WI38 (cell line): ENCODE data around the gene CNTFR.

Experiments
- H3K4me3 ChIP-seq: 2 replicates; pipeline ENCODE4 v1.5.1; 2011; ENCODE audit warnings: low read depth, mild to moderate bottlenecking, control low read depth, low read length
- TF ChIP-seq, protein P1 (sequence below): IDR thresholded peaks from 2 replicates; pipeline ENCODE4 v1.5.1; 2012; ENCODE audit warnings: low read depth, mild to moderate bottlenecking, control low read depth, low read length

The CNTFR gene

DNA sequence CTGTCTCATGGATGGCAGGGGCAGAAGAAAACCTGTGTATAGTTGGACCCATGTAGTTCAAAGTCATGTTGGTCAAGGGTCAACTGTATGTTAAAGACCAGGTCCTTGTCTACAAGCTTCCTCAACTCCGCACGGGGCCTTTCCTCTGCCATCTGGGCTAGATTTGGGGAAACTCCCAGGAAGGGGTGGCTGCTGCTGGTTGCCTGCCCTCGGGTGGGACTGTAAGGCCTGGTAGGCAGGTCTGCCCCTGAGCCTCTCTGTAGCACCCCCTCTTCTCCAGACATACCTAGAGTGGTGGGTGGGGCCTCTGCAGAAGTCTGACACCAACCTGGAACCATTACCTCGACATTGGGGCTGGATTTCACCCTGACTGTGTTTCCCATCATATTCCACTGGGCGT is 82.0 kb downstream of the CNTFR start:
- H3K4me3 ChIP-seq = no peak overlapping the region
- TF ChIP-seq, protein P1, sequence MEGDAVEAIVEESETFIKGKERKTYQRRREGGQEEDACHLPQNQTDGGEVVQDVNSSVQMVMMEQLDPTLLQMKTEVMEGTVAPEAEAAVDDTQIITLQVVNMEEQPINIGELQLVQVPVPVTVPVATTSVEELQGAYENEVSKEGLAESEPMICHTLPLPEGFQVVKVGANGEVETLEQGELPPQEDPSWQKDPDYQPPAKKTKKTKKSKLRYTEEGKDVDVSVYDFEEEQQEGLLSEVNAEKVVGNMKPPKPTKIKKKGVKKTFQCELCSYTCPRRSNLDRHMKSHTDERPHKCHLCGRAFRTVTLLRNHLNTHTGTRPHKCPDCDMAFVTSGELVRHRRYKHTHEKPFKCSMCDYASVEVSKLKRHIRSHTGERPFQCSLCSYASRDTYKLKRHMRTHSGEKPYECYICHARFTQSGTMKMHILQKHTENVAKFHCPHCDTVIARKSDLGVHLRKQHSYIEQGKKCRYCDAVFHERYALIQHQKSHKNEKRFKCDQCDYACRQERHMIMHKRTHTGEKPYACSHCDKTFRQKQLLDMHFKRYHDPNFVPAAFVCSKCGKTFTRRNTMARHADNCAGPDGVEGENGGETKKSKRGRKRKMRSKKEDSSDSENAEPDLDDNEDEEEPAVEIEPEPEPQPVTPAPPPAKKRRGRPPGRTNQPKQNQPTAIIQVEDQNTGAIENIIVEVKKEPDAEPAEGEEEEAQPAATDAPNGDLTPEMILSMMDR = no peak

GRCh38 chr9:34506623-34507022 is 82.9 kb downstream of the CNTFR start:
- TF ChIP-seq, protein P1 = no peak
- H3K4me3 ChIP-seq = no peak overlapping the region

- TF ChIP-seq, protein P1 = no peak
- no peak overlapping the region for H3K4me3 ChIP-seq
These were observed 84.0 kb downstream of the CNTFR start for GRCh38 chr9:34505370-34506120.

DNA sequence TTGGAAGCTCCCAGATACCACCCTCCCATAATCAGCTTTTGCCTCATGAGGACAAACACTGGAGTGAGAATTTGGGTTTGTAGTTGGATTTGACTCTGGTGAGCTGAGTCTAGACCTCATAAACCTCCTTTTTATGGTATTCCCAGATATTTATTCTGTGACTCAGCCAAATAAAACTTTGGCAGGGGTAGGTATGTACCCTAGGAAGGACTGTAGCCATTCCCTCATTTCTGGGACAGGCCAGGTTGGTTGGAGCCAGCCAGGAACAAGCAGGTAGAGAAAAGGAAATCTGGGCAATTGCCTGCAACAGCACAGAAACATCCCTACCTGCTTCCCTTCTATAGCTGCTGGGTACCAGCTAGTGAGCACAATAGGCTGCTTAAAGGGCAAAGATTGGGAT is 86.1 kb downstream of the CNTFR start:
- no peak overlapping the region for H3K4me3 ChIP-seq
- TF ChIP-seq, protein P1 = no peak

DNA sequence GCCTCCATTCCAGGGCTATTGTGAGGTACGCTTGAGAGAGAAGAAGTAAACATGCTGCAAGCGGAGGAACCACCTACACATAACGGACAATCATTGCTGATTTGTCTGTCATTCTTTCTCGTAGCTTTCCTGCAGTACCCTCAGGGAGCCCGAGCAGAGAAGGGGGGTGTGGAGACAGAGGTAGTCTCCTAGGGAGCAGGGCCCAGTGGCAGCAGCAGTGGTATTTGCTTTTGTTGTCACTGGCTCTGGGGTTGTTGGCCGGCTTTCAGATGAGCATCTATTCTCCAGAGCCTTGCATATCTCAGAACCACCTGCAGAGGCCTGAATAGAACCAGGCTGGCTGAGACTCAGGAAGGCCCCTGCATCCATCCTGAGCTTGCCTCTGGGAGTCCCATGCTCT is 86.6 kb downstream of the CNTFR start:
- no peak overlapping the region for H3K4me3 ChIP-seq
- TF ChIP-seq, protein P1 = no peak

DNA sequence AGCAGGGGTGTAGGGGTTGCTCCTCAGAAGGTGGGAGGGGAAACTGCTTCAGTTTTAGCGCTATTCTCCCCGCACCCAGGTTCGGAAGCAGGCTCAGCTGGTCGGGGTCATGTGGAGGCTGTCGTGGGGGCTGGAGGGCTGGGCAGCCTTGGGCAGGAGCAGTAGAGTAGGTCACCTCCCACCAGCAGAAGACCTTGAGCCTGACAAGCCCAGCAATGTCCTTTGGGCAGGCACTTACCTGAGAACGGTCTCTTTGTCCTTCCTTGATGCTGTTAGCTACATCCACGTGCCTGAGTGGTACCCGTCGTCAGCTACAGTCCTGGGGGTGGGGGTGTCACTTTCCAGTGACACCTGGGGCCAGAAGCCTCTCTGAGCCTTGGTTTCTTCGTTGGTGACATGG is 87.1 kb downstream of the CNTFR start:
- no peak overlapping the region for H3K4me3 ChIP-seq
- TF ChIP-seq, protein P1 = no peak

GRCh38 chr9:34501889-34502425 is 87.6 kb downstream of the CNTFR start:
- TF ChIP-seq, protein P1 = 0 out of 2 replicates have a peak, but pooled peaks have one; percentile 13
- no peak overlapping the region for H3K4me3 ChIP-seq
